Skeletal muscle tissue (tissue), 4 donors: ENCODE data around the gene GTSE1. TPM values are rescaled to one million over a fixed set of nuclear protein-coding genes. Genes with fewer than 3 reads are reported as not detected.

Experiments used
- H3K27ac ChIP-seq: one replicate; pipeline ENCODE4 v1.7.0; 2013; ENCODE audit warnings: mild to moderate bottlenecking, low read depth, low read length, inconsistent platforms
- H3K27me3 ChIP-seq, 3 donors: one replicate each; pipeline ENCODE4 v1.7.0; 2013; ENCODE audit warnings: low read length in 3 of 3; ENCODE audit not compliant: control insufficient read depth in 3 of 3, insufficient read depth in 3 of 3
- H3K36me3 ChIP-seq, 3 donors: one replicate each; pipeline ENCODE4 v1.7.0; 2013; ENCODE audit warnings: low read length in 3 of 3; ENCODE audit not compliant: control insufficient read depth in 3 of 3, insufficient read depth in 3 of 3
- H3K4me1 ChIP-seq, 3 donors: one replicate each; pipeline ENCODE4 v1.7.0; 2013; ENCODE audit warnings: low read length in 3 of 3, mild to moderate bottlenecking in 3 of 3; ENCODE audit not compliant: control insufficient read depth in 3 of 3, insufficient read depth in 3 of 3
- H3K4me3 ChIP-seq, 3 donors: one replicate each; pipeline ENCODE4 v1.7.0; 2013; ENCODE audit warnings: low read length in 3 of 3
- H3K9ac ChIP-seq, 3 donors: one replicate each; pipeline ENCODE4 v1.7.0; 2013; ENCODE audit warnings: low read length in 3 of 3, mild to moderate bottlenecking in 3 of 3, moderate library complexity in 2 of 3, low read depth in 1 of 3
- H3K9me3 ChIP-seq, 3 donors: one replicate each; pipeline ENCODE4 v1.7.0; 2013; ENCODE audit warnings: low read length in 3 of 3; ENCODE audit not compliant: control insufficient read depth in 3 of 3
- total RNA-seq: library from RNA; depleted of rRNA; stranded (reverse); fragments of >200 nt; gene quantifications from one replicate; pipeline ENCODE4 v1.2.3, GENCODE V29; 2014
- donor health status: Osteomylitis.

Gene GTSE1
- total RNA-seq, 1 donor from 2014 or later = 3.1 TPM

DNA sequence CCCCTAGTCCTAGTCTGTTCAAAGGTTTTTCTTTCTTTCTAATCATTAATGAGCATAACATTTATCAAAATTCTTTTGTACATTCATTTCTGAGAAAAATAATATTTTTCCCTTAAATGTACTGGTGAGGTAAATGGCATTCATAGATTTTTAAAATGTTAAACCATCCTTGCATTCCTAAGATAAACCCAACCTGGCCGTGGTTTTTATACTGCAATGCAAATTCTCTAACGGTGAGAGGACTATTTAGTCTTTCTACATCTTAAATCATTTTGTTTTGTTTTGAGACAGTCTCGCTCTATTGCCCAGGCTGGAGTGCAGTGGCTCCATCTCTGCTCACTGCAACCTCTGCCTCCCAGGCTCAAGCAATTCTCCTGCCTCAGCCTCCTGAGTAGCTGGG is 79.4 kb downstream of the GTSE1 start:
- Histone ChIP-seq H3K9me3 (no peaks in the 10 kb centered on the region), H3K9ac (no peak overlapping the region), H3K36me3 (no peaks in the 10 kb centered on the region), H3K27me3 (peaks cover 0 to 27% (median 6%) of the 10 kb centered on the region in 3 donors), H3K27ac (no peak overlapping the region), H3K4me3 (no peak overlapping the region), H3K4me1 (peaks cover 0 to 15% (median 6%) of the 10 kb centered on the region in 3 donors)

DNA sequence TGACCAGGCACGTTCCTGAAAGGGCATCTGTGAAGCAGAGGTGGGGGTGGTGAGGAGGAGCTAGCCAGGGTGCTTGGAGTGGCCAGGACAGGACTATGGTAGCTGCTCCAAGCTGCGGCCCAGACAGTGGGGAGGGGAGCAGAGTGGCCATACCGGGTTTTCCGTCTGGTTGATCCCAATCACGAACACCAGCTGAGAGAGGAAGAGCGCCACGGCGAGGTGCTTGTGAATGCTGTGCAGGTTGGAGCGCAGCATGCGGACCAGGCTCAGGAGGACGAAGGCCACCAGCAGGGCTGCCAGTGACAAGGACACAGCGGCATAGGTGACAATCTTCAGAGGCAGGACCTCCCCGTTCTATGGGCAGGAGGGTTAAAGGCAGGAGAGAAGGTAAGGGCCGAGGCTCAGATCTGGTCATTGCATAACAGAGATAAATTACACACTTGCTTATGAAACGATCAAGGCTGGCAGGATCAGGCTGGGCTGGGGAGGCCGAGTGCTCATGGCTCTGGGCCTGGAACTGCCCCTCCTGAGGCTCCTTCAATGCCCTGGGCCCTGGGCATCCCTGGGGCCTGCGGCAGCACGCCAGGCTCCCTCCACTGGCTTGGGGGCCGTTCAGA is 80.3 kb downstream of the GTSE1 start:
- no peaks in the 10 kb centered on the region for H3K36me3 ChIP-seq
- H3K9ac ChIP-seq = no peak overlapping the region
- H3K27ac ChIP-seq = no peak overlapping the region
- H3K4me3 ChIP-seq = no peak overlapping the region
- H3K27me3 ChIP-seq = peaks cover 0 to 27% (median 10%) of the 10 kb centered on the region in 3 donors
- peaks cover 0 to 15% (median 6%) of the 10 kb centered on the region in 3 donors for H3K4me1 ChIP-seq
- no peaks in the 10 kb centered on the region for H3K9me3 ChIP-seq

DNA sequence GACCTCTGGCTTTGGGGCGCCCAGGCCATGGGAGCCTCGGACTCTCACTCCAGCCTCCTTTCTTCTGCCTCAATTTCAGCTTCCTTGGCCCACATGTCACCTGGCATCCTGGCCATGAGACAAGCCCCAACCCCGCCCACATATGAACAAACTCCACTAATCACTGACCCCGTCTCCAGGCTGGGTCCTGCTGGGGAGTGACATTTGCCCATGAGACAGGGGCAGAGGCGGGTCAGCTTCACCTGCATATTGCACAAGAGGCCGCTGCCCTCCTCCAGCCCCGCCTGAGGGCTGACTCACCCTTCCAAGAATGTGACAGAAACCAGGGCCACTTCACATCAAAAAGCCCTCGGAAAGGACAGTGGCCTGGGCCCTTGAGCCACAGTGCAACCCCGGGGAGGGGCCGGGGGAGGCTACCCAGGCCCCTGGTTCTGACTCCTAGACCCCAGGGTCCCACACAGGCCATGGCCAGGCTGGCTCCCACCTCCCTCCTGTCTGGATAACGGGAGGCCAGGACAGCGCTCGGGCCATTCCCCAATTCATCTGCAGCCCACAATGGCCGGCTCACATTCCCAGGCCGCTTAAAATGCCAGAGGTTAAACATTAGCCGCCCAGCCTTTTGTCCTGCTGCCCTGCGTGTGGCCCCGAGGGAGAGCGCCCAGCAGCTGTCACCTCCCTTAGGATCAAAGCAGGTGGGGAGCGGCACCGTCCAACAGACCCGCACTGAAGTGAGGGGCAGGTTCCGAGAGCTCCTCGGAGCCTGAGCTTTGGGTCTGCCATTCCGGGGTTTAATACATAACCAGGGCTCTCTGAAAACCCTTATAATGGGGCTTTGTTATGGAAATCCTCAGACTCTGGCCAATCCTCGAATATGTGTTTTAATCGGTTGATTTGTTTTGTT is 81.1 kb downstream of the GTSE1 start:
- peaks cover 0 to 23% (median 10%) of the 10 kb centered on the region in 3 donors for H3K27me3 ChIP-seq
- H3K9me3 ChIP-seq = no peaks in the 10 kb centered on the region
- H3K27ac ChIP-seq = no peak overlapping the region
- no peaks in the 10 kb centered on the region for H3K36me3 ChIP-seq
- peak overlapping the region in 1 of 3 donors; percentile 8 for H3K9ac ChIP-seq
- peaks cover 0 to 15% (median 6%) of the 10 kb centered on the region in 3 donors for H3K4me1 ChIP-seq
- H3K4me3 ChIP-seq = no peak overlapping the region

DNA sequence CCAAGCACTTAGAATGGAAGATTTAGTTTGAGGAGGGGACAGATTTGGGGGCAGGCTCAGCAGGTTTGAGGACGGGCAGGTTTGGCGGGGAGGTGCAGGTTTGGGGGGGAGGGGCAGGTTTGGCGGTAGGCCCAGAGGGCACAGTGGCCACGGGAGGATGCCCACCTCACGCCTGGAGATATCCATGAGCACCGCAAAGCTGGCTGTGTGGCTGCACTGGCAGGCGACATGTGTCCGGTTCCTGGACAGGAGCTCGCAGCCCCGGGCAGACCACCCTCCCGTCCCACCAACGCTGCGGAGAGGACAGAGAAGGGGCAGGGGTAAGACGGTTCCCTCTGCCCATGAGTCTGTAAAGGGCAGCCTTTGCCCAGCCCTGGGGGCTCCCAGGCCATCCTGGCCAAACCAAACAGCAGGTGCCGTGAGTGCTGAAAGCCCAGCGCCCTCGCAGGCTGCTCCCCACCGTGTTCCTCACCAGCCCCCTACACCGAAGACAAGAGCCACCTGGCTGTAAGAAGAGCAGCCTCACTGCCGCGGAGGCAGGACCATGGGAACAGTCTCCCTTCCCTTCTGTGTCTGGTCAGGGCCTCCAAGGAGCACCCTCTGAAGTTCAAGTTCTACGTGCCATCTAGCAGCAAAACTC is 81.9 kb downstream of the GTSE1 start:
- H3K9ac ChIP-seq = peak overlapping the region in 1 of 3 donors; percentile 8
- peaks cover 0 to 15% (median 6%) of the 10 kb centered on the region in 3 donors for H3K4me1 ChIP-seq
- H3K27ac ChIP-seq = no peak overlapping the region
- H3K27me3 ChIP-seq = peaks cover 0 to 20% (median 10%) of the 10 kb centered on the region in 3 donors
- H3K4me3 ChIP-seq = no peak overlapping the region
- no peaks in the 10 kb centered on the region for H3K9me3 ChIP-seq
- no peaks in the 10 kb centered on the region for H3K36me3 ChIP-seq

DNA sequence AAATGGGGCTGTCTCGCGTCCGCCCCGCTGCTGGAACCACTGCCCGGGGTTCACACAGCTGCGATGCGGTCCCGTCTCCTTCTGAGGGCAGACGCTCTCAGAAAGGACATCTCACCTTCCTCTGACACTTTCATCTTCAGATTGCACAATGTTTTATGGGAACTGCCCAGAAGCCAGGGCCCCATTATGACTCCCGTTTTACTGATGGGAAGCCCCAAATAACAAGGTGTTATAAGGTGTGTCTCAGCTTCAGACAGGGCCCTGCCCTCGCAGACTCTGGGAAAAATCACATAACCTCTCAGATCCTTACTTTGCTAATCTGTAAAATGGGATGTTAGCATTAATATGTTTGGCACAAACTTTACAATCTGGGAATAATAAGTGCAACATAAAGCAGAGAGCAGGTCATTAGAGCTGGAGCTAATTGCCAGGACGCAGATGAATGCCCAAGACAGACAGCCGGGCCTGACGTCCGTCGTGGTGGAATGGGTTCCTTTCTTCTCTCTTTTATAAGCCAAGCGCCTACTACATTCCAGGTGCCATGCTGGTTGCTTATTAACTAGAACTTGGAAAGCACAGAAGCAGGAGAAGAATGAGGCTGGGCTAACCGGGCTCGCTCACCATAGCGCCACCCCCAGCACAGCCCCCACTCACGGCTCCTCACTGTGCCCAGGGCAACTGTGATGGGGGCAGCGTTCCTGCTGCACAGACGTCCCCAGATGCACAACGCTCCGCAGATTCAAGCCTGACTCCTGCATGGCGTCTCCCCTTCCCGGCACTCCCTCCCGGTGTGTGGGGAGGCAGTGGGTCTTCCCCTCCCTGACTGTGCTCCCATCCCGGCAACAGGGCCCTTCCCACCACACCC is 82.6 kb downstream of the GTSE1 start:
- H3K36me3 ChIP-seq = no peaks in the 10 kb centered on the region
- H3K27me3 ChIP-seq = peaks cover 0 to 20% (median 10%) of the 10 kb centered on the region in 3 donors
- no peaks in the 10 kb centered on the region for H3K9me3 ChIP-seq
- no peak overlapping the region for H3K9ac ChIP-seq
- no peak overlapping the region for H3K27ac ChIP-seq
- H3K4me1 ChIP-seq = peaks cover 0 to 15% (median 6%) of the 10 kb centered on the region in 3 donors
- H3K4me3 ChIP-seq = no peak overlapping the region

DNA sequence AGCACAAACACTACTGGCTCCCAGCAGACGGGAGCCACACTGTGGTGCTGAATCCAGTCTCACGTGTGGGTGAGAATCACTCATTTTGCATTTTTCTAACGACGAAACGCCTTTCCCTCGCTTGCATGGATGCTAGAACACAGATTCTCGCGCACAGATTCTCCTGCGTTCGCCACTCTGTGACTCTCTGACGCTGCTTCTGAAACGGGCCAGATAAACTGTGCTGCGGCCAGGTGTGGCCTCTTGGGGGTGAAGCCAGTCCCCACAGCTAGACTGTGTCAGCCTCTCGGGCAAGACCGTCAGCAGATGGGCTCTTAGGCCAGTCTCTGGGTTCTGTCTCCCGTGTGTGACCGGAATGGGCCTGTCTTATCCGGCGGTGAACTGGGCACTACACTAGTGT is 83.4 kb downstream of the GTSE1 start:
- Histone ChIP-seq H3K9me3 (no peaks in the 10 kb centered on the region), H3K27ac (no peak overlapping the region), H3K27me3 (peaks cover 0 to 20% (median 10%) of the 10 kb centered on the region in 3 donors), H3K4me1 (peaks cover 0 to 15% (median 6%) of the 10 kb centered on the region in 3 donors), H3K36me3 (no peaks in the 10 kb centered on the region), H3K9ac (no peak overlapping the region), H3K4me3 (no peak overlapping the region)

Other genes with a start within 250 kb of the GTSE1 start
- gene PPARA, start 146.3 kb upstream of the GTSE1 start, total RNA-seq = 18.8 TPM
- 14.6 TPM for gene CDPF1, start 46.6 kb upstream of the GTSE1 start, total RNA-seq
- gene PKDREJ, start 33.5 kb upstream of the GTSE1 start, total RNA-seq = not detected
- 18.3 TPM for gene TTC38, start 28.9 kb upstream of the GTSE1 start, total RNA-seq
- 16.7 TPM for gene TRMU, start 38.8 kb downstream of the GTSE1 start, total RNA-seq
- 2.1 TPM for gene CELSR1, start 240.8 kb downstream of the GTSE1 start, total RNA-seq